AG09319 (cell line): ENCODE measurements around the gene FBN1.

Experiments used
- DNase-seq: peaks from one replicate; pipeline ENCODE4 v3.0.0-alpha.2; 2010; ENCODE audit warnings: low read depth; ENCODE audit errors: extremely low read depth
- CTCF ChIP-seq: IDR thresholded peaks from 2 replicates; pipeline ENCODE4 v1.5.1; 2011; ENCODE audit warnings: low read depth, mild to moderate bottlenecking, inconsistent platforms, low read length, moderate library complexity

The FBN1 gene

GRCh38 chr15:48440084-48440483 lies 205.4 kb downstream of the FBN1 start:
- no peak; the same call in 1 of the 2 replicates for TF ChIP-seq CTCF
- peak; percentile 79 for DNase-seq

- no peak for TF ChIP-seq CTCF
- no peak for DNase-seq
Observed at GRCh38 chr15:48437178-48437577, 208.3 kb downstream of the FBN1 start.

GRCh38 chr15:48435321-48435720 lies 210.2 kb downstream of the FBN1 start:
- no peak for DNase-seq
- TF ChIP-seq CTCF: no peak

- no peak for TF ChIP-seq CTCF
- no peak for DNase-seq
Observed at GRCh38 chr15:48433226-48433886, 212.2 kb downstream of the FBN1 start.

GRCh38 chr15:48432688-48433087 lies 212.8 kb downstream of the FBN1 start:
- TF ChIP-seq CTCF: no peak
- DNase-seq: no peak

GRCh38 chr15:48427960-48428547 lies 217.5 kb downstream of the FBN1 start:
- peak; percentile 75 for DNase-seq
- no peak for TF ChIP-seq CTCF

GRCh38 chr15:48427479-48427878 lies 218.0 kb downstream of the FBN1 start:
- no peak for DNase-seq
- no peak for TF ChIP-seq CTCF
